HEK293T (cell line): Measurements from ENCODE around the gene TRABD2A.

Source experiments
- CTCF ChIA-PET: fragments of 350-600 bp; formaldehyde crosslinking; extraction: SDS; loops from one replicate; lab custom pipeline; 2021; ENCODE audit warnings: antibody characterized with exemption, inconsistent platforms; lab: Yijun Ruan, JAX
- POLR2A ChIA-PET: fragments of 350-600 bp; formaldehyde crosslinking; extraction: SDS; loops from one replicate; lab custom pipeline; 2020; ENCODE audit warnings: antibody characterized with exemption, inconsistent platforms; lab: Yijun Ruan, JAX
- DNase-seq: peaks from one replicate; pipeline ENCODE4 v3.0.0; 2012; ENCODE audit warnings: mixed read lengths; ENCODE audit errors: extremely low spot score
- ARNT ChIP-seq: fragments of 450-650 bp; IDR thresholded peaks from 2 replicates; pipeline ENCODE4 v1.6.1; 2017; ENCODE audit warnings: mild to moderate bottlenecking
- BHLHE40 ChIP-seq: fragments of 450-650 bp; IDR thresholded peaks from 2 replicates; pipeline ENCODE4 v1.6.1; 2016; ENCODE audit warnings: mild to moderate bottlenecking, moderate library complexity, borderline replicate concordance
- CTBP1 ChIP-seq: fragments of 450-650 bp; IDR thresholded peaks from 2 replicates; pipeline ENCODE4 v1.6.1; 2016; ENCODE audit warnings: borderline replicate concordance
- ELF4 ChIP-seq: fragments of 450-650 bp; IDR thresholded peaks from 2 replicates; pipeline ENCODE4 v1.6.1; 2017; ENCODE audit warnings: antibody characterized with exemption
- FOXA1 ChIP-seq: fragments of 450-650 bp; IDR thresholded peaks from 2 replicates; pipeline ENCODE4 v1.6.1; 2016; ENCODE audit warnings: mild to moderate bottlenecking
- FOXK2 ChIP-seq: fragments of 450-650 bp; IDR thresholded peaks from 2 replicates; pipeline ENCODE4 v1.6.1; 2016; ENCODE audit warnings: mild to moderate bottlenecking
- FOXM1 ChIP-seq: fragments of 450-650 bp; IDR thresholded peaks from 2 replicates; pipeline ENCODE4 v1.6.1; 2017; ENCODE audit warnings: mild to moderate bottlenecking, borderline replicate concordance
- HDGF ChIP-seq: fragments of 450-650 bp; IDR thresholded peaks from 2 replicates; pipeline ENCODE4 v1.6.1; 2017; ENCODE audit warnings: antibody characterized with exemption, borderline replicate concordance
- L3MBTL2 ChIP-seq: fragments of 450-650 bp; conservative IDR thresholded peaks from 2 replicates; pipeline ENCODE4 v1.6.1; 2016; ENCODE audit warnings: mild to moderate bottlenecking
- LEF1 ChIP-seq: fragments of 450-650 bp; IDR thresholded peaks from 2 replicates; pipeline ENCODE4 v1.6.1; 2017; ENCODE audit warnings: mild to moderate bottlenecking, borderline replicate concordance
- NFRKB ChIP-seq: fragments of 450-650 bp; IDR thresholded peaks from 2 replicates; pipeline ENCODE4 v1.6.1; 2016; ENCODE audit warnings: mild to moderate bottlenecking, moderate library complexity
- SP1 ChIP-seq: fragments of 450-650 bp; IDR thresholded peaks from 2 replicates; pipeline ENCODE4 v1.6.1; 2017
- SUZ12 ChIP-seq: fragments of 450-650 bp; IDR thresholded peaks from 2 replicates; pipeline ENCODE4 v1.6.1; 2016; ENCODE audit warnings: mild to moderate bottlenecking
- TARDBP ChIP-seq: fragments of 450-650 bp; IDR thresholded peaks from 2 replicates; pipeline ENCODE4 v1.6.1; 2016
- ZNF384 ChIP-seq: fragments of 450-650 bp; IDR thresholded peaks from 2 replicates; pipeline ENCODE4 v1.6.1; 2016
- TF ChIP-seq, protein P1 (sequence below): fragments of 450-650 bp; IDR thresholded peaks from 2 replicates; pipeline ENCODE4 v1.6.1; 2016

TRABD2A gene

GRCh38 chr2:84911135-84911678, 30.3 kb upstream of the TRABD2A start:
- no peak for TF ChIP-seq LEF1
- CTCF ChIA-PET: no interaction called here
- POLR2A ChIA-PET: no interaction called here
- DNase-seq: no peak

- no peak for DNase-seq
- POLR2A ChIA-PET: no interaction called here
- CTCF ChIA-PET: interaction anchor here (3.6 kb wide), 1 partner anchor 17 kb away, joined by 20 read pairs; no protein-coding TSS in a partner anchor
- TF ChIP-seq TARDBP (no peak), SUZ12 (no peak), FOXM1 (no peak), L3MBTL2 (no peak), HDGF (no peak), ZNF384 (no peak), BHLHE40 (no peak), ARNT (no peak), ELF4 (no peak), CTBP1 (no peak), FOXK2 (no peak), SP1 (no peak), FOXA1 (no peak), LEF1 (no peak)
- TF ChIP-seq, protein P1, sequence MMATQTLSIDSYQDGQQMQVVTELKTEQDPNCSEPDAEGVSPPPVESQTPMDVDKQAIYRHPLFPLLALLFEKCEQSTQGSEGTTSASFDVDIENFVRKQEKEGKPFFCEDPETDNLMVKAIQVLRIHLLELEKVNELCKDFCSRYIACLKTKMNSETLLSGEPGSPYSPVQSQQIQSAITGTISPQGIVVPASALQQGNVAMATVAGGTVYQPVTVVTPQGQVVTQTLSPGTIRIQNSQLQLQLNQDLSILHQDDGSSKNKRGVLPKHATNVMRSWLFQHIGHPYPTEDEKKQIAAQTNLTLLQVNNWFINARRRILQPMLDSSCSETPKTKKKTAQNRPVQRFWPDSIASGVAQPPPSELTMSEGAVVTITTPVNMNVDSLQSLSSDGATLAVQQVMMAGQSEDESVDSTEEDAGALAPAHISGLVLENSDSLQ: no peak
These were observed 28.2 kb upstream of the TRABD2A start for GRCh38 chr2:84908948-84909713.

DNA sequence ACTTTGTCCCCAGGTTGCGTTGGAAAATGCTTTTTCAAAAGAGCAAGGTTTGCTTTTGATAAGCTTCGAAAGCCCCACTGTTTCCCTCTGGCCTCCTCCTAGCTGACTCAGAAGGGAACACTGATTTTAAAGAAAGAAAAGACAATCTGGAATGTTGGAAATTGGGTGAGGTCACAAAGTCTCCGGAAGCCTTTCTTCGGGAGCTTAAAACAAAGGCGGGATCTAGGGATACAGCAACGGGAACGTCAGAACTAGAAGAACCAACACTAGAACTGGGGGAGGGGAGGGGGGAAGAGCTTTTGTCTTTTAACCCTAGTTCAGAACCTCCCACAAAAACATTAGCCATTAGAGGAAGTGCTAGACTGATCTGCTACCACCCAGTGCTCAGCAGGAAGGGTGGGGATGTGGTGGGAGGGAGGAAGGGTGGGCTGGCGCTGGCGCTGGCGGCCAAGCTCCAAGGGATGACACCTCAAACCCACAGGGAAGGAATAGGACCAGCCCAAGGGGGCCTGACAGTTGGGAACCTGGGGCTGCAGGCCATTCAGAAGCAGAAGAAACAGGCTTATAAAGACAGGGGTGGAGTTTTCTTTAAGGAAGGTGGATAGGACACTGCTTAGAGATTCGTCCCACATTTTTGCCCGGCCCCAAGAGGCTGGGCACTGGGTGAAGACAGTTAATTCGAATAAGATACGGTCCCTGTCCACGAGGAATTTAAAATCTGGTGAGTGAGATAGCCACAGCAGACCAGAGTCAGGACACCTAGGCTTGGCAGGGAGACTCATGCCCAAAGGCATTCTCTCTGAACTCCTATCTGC, 26.2 kb upstream of the TRABD2A start:
- TF ChIP-seq SP1 (no peak), HDGF (no peak), FOXA1 (no peak), NFRKB (no peak), FOXK2 (no peak), L3MBTL2 (no peak), TARDBP (no peak), LEF1 (no peak), FOXM1 (no peak), CTBP1 (no peak), BHLHE40 (no peak), SUZ12 (no peak), ARNT (no peak), ZNF384 (no peak)
- TF ChIP-seq, protein P1: no peak
- peak; percentile 16 for DNase-seq
- POLR2A ChIA-PET: interaction anchor here (0.6 to 3.4 kb wide), 5 partner anchors 10 to 420 kb away, joined by 3 to 34 read pairs (median 4); partner anchors contain the start of gene TGOLN2
- CTCF ChIA-PET: interaction anchor here (0.8 to 3.6 kb wide), 2 partner anchors 19 to 49 kb away, joined by 3 to 20 read pairs; no protein-coding TSS in a partner anchor

GRCh38 chr2:84906108-84906899, 25.4 kb upstream of the TRABD2A start:
- ChIA-PET POLR2A (interaction anchor here (0.6 to 3.4 kb wide), 8 partner anchors 10 to 421 kb away, joined by 3 to 34 read pairs (median 4); partner anchors contain the start of gene TGOLN2), CTCF (interaction anchor here (0.8 to 3.6 kb wide), 2 partner anchors 20 to 48 kb away, joined by 3 to 20 read pairs; no protein-coding TSS in a partner anchor)
- TF ChIP-seq, protein P1: no peak
- TF ChIP-seq ELF4 (no peak), CTBP1 (no peak), L3MBTL2 (no peak; the same call in 1 of the 2 replicates), HDGF (no peak), FOXM1 (no peak), TARDBP (no peak), FOXA1 (no peak), BHLHE40 (no peak), SP1 (no peak), FOXK2 (no peak), LEF1 (no peak), ZNF384 (no peak), SUZ12 (no peak), ARNT (no peak), NFRKB (no peak)
- no peak for DNase-seq
